ENCODE results near the gene SLC30A7.
"Not testable (repeated sequence)": the region's sequence is repeated elsewhere in the genome, so short reads cannot be mapped to it uniquely, and the experiment has no call there.

- not testable (repeated sequence) for TF ChIP-seq OSR1 (CRISPR knock-in tag; IDR thresholded peaks at IDR 0.05); CREB5 (CRISPR knock-in tag; IDR thresholded peaks at IDR 0.05; ENCODE audit: low read depth); TCF4 (CRISPR knock-in tag; IDR thresholded peaks at IDR 0.05; ENCODE audit: borderline replicate concordance); ZNF70 (CRISPR knock-in tag; IDR thresholded peaks at IDR 0.05); CSRNP3 (CRISPR knock-in tag; IDR thresholded peaks at IDR 0.05); GLIS3 (CRISPR knock-in tag; IDR thresholded peaks at IDR 0.05); RARB (CRISPR knock-in tag; IDR thresholded peaks at IDR 0.05); ZFP3 (CRISPR knock-in tag; IDR thresholded peaks at IDR 0.05); TSHZ2 (CRISPR knock-in tag; IDR thresholded peaks at IDR 0.05); PATZ1 (CRISPR knock-in tag; IDR thresholded peaks at IDR 0.05; ENCODE audit: borderline replicate concordance); ARNTL (CRISPR knock-in tag; IDR thresholded peaks at IDR 0.05; ENCODE audit: borderline replicate concordance, low read depth)
These were observed 53.0 kb downstream of the SLC30A7 start for GRCh38 chr1:100948721-100949405.
